GM12872 (cell line): Measurements from ENCODE around the gene ZIC5.

Experiments
- CTCF ChIP-seq: IDR thresholded peaks from 3 replicates; pipeline ENCODE4 v1.5.1; 2011; ENCODE audit warnings: low read depth, mild to moderate bottlenecking, low read length, moderate library complexity; ENCODE audit not compliant: insufficient read depth

The ZIC5 gene

GRCh38 chr13:99985241-99985874, 13.8 kb upstream of the ZIC5 start:
- TF ChIP-seq CTCF, result no peak

GRCh38 chr13:99984461-99985240, 13.1 kb upstream of the ZIC5 start:
- no peak for TF ChIP-seq CTCF

- no peak for TF ChIP-seq CTCF
These were observed 12.2 kb upstream of the ZIC5 start for GRCh38 chr13:99983499-99984401.

GRCh38 chr13:99982731-99983498, 11.3 kb upstream of the ZIC5 start:
- TF ChIP-seq CTCF, result no peak

GRCh38 chr13:99982036-99982730, 10.6 kb upstream of the ZIC5 start:
- no peak for TF ChIP-seq CTCF

GRCh38 chr13:99981735-99982035, 10.1 kb upstream of the ZIC5 start, which contains the start of gene ZIC2:
TSS of gene ZIC2 (plus strand) at chr13:99981784. CDS start at chr13:99982065, 281 bp downstream.
- no peak for TF ChIP-seq CTCF
